ENCODE measurements around the gene MOV10.
"Not testable (repeated sequence)": the region's sequence is repeated elsewhere in the genome, so short reads cannot be mapped to it uniquely, and the experiment has no call there.

MOV10 gene

GRCh38 chr1:112715264-112716053, 41.0 kb downstream of the MOV10 start, which contains the start of gene PPM1J:
Gene PPM1J, minus strand, starts transcription at chr1:112715332. Its CDS starts 31 bp downstream, at chr1:112715301.
- Histone ChIP-seq H3K9me3 (ENCODE audit: control insufficient read depth in 1 of 2, low read length in 2 of 2) (no peaks in the 10 kb centered on the region), H3K4me1 (ENCODE audit: control insufficient read depth in 1 of 2, insufficient read depth in 2 of 2, low read length in 2 of 2) (peaks cover 3 to 31% of the 10 kb centered on the region in 2 donors), H3K36me3 (ENCODE audit: control insufficient read depth in 1 of 2, insufficient read depth in 2 of 2, low read length in 2 of 2) (no peaks in the 10 kb centered on the region), H3K4me3 (ENCODE audit: low read depth in 1 of 2, low read length in 2 of 2) (peak within 1 kb of the TSS; percentile 72 to 79), H3K27me3 (ENCODE audit: low read depth, low read length) (peaks cover 3% of the 10 kb centered on the region), H3K27ac (ENCODE audit: low read length) (no peak within 1 kb of the TSS)

GRCh38 chr1:112716133-112716720, 41.8 kb downstream of the MOV10 start:
- peaks cover 3% of the 10 kb centered on the region for H3K27me3 ChIP-seq (ENCODE audit: low read depth, low read length)
- H3K9me3 ChIP-seq (ENCODE audit: control insufficient read depth in 1 of 2, low read length in 2 of 2), result no peaks in the 10 kb centered on the region
- peak overlapping the region; percentile 72 to 79 for H3K4me3 ChIP-seq (ENCODE audit: low read depth in 1 of 2, low read length in 2 of 2)
- H3K36me3 ChIP-seq (ENCODE audit: control insufficient read depth in 1 of 2, insufficient read depth in 2 of 2, low read length in 2 of 2), result no peaks in the 10 kb centered on the region
- H3K4me1 ChIP-seq (ENCODE audit: control insufficient read depth in 1 of 2, insufficient read depth in 2 of 2, low read length in 2 of 2), result peaks cover 3 to 31% of the 10 kb centered on the region in 2 donors
- H3K27ac ChIP-seq (ENCODE audit: low read length), result no peak overlapping the region

DNA sequence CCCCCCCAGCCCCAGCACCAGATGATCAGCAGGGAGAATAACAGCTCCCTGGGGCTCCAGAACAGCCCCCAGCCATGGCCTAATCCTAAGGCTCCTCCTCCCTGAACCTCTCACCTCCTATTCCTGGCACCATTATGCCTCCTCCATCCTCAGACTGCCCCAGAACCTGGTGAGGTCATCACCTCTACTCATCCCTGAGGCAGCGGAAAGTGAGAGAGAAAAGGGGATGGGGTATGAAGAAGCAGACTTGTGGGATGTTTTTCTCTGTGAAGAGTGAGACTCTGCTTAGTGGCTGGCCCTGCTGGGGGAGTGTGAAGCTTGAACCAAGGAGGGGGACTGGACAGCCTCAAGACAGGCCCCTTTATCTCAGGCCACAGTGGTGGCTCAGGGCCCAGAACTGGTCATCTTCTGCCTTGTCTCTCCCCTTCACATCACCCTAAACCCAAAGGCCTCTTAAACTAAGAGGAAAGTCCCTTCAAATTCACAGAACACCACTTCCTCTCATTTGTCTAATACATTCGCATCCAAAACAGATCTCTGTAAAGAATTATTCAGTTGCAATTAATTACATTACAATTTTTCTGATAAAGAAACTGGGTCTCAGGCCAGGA, 42.9 kb downstream of the MOV10 start:
- no peaks in the 10 kb centered on the region for H3K36me3 ChIP-seq (ENCODE audit: control insufficient read depth in 1 of 2, insufficient read depth in 2 of 2, low read length in 2 of 2)
- no peaks in the 10 kb centered on the region for H3K9me3 ChIP-seq (ENCODE audit: control insufficient read depth in 1 of 2, low read length in 2 of 2)
- H3K4me1 ChIP-seq (ENCODE audit: control insufficient read depth in 1 of 2, insufficient read depth in 2 of 2, low read length in 2 of 2), result peaks cover 3 to 33% of the 10 kb centered on the region in 2 donors
- H3K27me3 ChIP-seq (ENCODE audit: low read depth, low read length), result peaks cover 3% of the 10 kb centered on the region
- H3K4me3 ChIP-seq (ENCODE audit: low read depth in 1 of 2, low read length in 2 of 2), result no peak overlapping the region
- H3K27ac ChIP-seq (ENCODE audit: low read length), result no peak overlapping the region

- H3K9me3 ChIP-seq (ENCODE audit: control insufficient read depth in 1 of 2, low read length in 2 of 2), result no peaks in the 10 kb centered on the region
- H3K27ac ChIP-seq (ENCODE audit: low read length), result no peak overlapping the region
- H3K36me3 ChIP-seq (ENCODE audit: control insufficient read depth in 1 of 2, insufficient read depth in 2 of 2, low read length in 2 of 2), result no peaks in the 10 kb centered on the region
- H3K27me3 ChIP-seq (ENCODE audit: low read depth, low read length), result peaks cover 3% of the 10 kb centered on the region
- H3K4me1 ChIP-seq (ENCODE audit: control insufficient read depth in 1 of 2, insufficient read depth in 2 of 2, low read length in 2 of 2), result peaks cover 3 to 32% of the 10 kb centered on the region in 2 donors
- peak overlapping the region in 1 of 2 donors; percentile 49 for H3K4me3 ChIP-seq (ENCODE audit: low read depth in 1 of 2, low read length in 2 of 2)
Observed at GRCh38 chr1:112718691-112719418, 44.4 kb downstream of the MOV10 start.

- Histone ChIP-seq H3K27me3 (ENCODE audit: low read depth, low read length) (peaks cover 3% of the 10 kb centered on the region), H3K4me3 (ENCODE audit: low read depth in 1 of 2, low read length in 2 of 2) (no peak overlapping the region), H3K36me3 (ENCODE audit: control insufficient read depth in 1 of 2, insufficient read depth in 2 of 2, low read length in 2 of 2) (no peaks in the 10 kb centered on the region), H3K9me3 (ENCODE audit: control insufficient read depth in 1 of 2, low read length in 2 of 2) (no peaks in the 10 kb centered on the region), H3K4me1 (ENCODE audit: control insufficient read depth in 1 of 2, insufficient read depth in 2 of 2, low read length in 2 of 2) (peaks cover 0 to 25% of the 10 kb centered on the region in 2 donors), H3K27ac (ENCODE audit: low read length) (no peak overlapping the region)
Observed at GRCh38 chr1:112719706-112720105, 45.2 kb downstream of the MOV10 start.

DNA sequence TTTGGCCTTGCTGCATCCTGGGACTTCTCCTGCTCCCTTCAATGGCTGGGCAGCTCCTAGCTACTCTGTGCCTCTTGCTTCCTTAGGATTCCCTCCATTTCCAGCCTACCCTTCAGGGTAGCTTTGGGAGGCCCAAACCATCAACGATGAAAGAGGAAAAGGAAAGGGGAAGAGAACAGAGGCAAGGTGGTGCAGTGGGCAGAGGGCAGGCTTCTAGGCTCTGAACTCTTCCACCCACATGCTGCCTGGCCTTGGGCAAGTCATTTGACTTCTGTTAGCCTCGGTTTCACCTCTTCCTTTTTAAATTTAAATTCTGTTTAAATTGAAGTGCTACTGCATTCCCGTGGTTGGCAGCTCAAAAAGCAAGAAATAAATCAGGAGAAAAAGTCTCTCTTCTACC, 46.3 kb downstream of the MOV10 start:
- no peaks in the 10 kb centered on the region for H3K36me3 ChIP-seq (ENCODE audit: control insufficient read depth in 1 of 2, insufficient read depth in 2 of 2, low read length in 2 of 2)
- no peak overlapping the region for H3K27ac ChIP-seq (ENCODE audit: low read length)
- no peak overlapping the region for H3K4me3 ChIP-seq (ENCODE audit: low read depth in 1 of 2, low read length in 2 of 2)
- peaks cover 0 to 17% of the 10 kb centered on the region in 2 donors for H3K4me1 ChIP-seq (ENCODE audit: control insufficient read depth in 1 of 2, insufficient read depth in 2 of 2, low read length in 2 of 2)
- H3K27me3 ChIP-seq (ENCODE audit: low read depth, low read length), result peaks cover 3% of the 10 kb centered on the region
- no peaks in the 10 kb centered on the region for H3K9me3 ChIP-seq (ENCODE audit: control insufficient read depth in 1 of 2, low read length in 2 of 2)

DNA sequence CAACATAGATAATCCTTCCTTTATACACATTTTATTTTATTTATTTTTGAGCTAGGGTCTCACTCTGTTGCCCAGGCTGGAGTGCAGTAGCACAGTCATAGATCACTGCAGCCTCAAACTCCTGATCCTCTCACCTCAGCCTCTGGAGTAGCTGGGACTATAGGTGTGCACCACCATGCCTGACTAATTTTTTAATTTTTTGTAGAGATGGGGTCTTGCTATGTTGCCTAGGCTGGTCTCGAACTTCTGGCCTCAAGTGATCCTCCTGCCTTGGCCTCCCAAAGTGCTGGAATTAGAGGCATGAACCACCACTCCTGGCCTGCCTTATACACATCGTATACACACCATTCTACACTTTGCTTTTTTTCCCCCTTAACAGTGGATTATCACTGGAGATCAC, 46.8 kb downstream of the MOV10 start:
- not testable (repeated sequence) for H3K36me3 ChIP-seq (ENCODE audit: control insufficient read depth in 1 of 2, insufficient read depth in 2 of 2, low read length in 2 of 2); H3K4me3 ChIP-seq (ENCODE audit: low read depth in 1 of 2, low read length in 2 of 2); H3K27me3 ChIP-seq (ENCODE audit: low read depth, low read length); H3K9me3 ChIP-seq (ENCODE audit: control insufficient read depth in 1 of 2, low read length in 2 of 2); H3K27ac ChIP-seq (ENCODE audit: low read length)
- H3K4me1 ChIP-seq (ENCODE audit: control insufficient read depth in 1 of 2, insufficient read depth in 2 of 2, low read length in 2 of 2), result peaks cover 0 to 14% of the 10 kb centered on the region in 2 donors

DNA sequence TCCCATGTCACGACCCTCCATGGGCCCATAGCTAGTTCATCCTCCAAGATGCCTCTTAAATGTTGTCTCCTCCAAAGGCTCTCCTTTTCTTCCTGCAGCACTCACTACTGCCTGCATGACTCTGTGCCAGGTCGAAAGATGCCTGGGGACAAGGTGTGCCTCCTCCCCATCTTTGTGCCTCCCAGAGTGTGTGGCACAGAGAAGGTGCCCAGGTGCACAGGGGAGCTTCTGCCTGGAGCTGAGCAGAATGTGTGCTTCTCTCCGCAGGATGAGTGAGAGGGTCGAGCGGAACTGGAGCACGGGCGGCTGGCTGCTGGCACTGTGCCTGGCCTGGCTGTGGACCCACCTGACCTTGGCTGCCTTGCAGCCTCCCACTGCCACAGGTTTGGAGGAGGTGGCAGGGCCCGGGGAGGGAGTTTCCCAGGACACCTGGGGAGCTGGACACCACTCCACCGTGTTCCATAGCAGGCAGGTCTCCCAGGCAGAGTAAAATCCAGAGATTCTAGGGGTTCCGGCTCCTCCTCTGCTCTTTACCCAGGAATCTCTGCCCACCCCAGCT, 47.6 kb downstream of the MOV10 start:
- Histone ChIP-seq H3K27me3 (ENCODE audit: low read depth, low read length) (peaks cover 3% of the 10 kb centered on the region), H3K4me1 (ENCODE audit: control insufficient read depth in 1 of 2, insufficient read depth in 2 of 2, low read length in 2 of 2) (peaks cover 0 to 14% of the 10 kb centered on the region in 2 donors), H3K4me3 (ENCODE audit: low read depth in 1 of 2, low read length in 2 of 2) (no peak overlapping the region), H3K27ac (ENCODE audit: low read length) (no peak overlapping the region), H3K36me3 (ENCODE audit: control insufficient read depth in 1 of 2, insufficient read depth in 2 of 2, low read length in 2 of 2) (no peaks in the 10 kb centered on the region), H3K9me3 (ENCODE audit: control insufficient read depth in 1 of 2, low read length in 2 of 2) (no peaks in the 10 kb centered on the region)

GRCh38 chr1:112722601-112723510, 48.4 kb downstream of the MOV10 start:
- Histone ChIP-seq H3K9me3 (ENCODE audit: control insufficient read depth in 1 of 2, low read length in 2 of 2) (no peaks in the 10 kb centered on the region), H3K27me3 (ENCODE audit: low read depth, low read length) (peaks cover 3% of the 10 kb centered on the region), H3K4me3 (ENCODE audit: low read depth in 1 of 2, low read length in 2 of 2) (no peak overlapping the region), H3K27ac (ENCODE audit: low read length) (no peak overlapping the region), H3K36me3 (ENCODE audit: control insufficient read depth in 1 of 2, insufficient read depth in 2 of 2, low read length in 2 of 2) (no peaks in the 10 kb centered on the region), H3K4me1 (ENCODE audit: control insufficient read depth in 1 of 2, insufficient read depth in 2 of 2, low read length in 2 of 2) (peaks cover 0 to 14% of the 10 kb centered on the region in 2 donors)

DNA sequence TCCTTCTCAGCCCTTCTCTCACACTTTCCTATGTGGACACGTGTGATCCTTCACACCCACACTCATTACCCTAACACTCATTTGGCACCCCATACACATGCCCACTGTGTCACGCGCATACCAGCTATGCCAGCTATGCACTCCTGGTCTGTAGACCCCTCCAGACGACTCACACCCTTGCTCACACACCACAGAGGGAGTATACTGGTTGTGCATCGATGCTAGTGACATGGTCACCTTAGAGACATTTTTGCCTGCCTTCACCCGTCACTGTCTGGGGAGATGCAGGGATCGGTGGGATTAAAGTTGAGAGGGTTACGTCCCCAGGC, 49.0 kb downstream of the MOV10 start:
- Histone ChIP-seq H3K27me3 (ENCODE audit: low read depth, low read length) (peaks cover 3% of the 10 kb centered on the region), H3K36me3 (ENCODE audit: control insufficient read depth in 1 of 2, insufficient read depth in 2 of 2, low read length in 2 of 2) (no peaks in the 10 kb centered on the region), H3K27ac (ENCODE audit: low read length) (no peak overlapping the region), H3K9me3 (ENCODE audit: control insufficient read depth in 1 of 2, low read length in 2 of 2) (no peaks in the 10 kb centered on the region), H3K4me1 (ENCODE audit: control insufficient read depth in 1 of 2, insufficient read depth in 2 of 2, low read length in 2 of 2) (peaks cover 0 to 13% of the 10 kb centered on the region in 2 donors), H3K4me3 (ENCODE audit: low read depth in 1 of 2, low read length in 2 of 2) (no peak overlapping the region)

Data from muscle layer of duodenum (tissue), 2 donors.